Caco-2 (cell line): ENCODE measurements around the gene OR6C76. TPM values are rescaled to one million over a fixed set of nuclear protein-coding genes. Genes with fewer than 3 reads are reported as not detected.
"Not testable (repeated sequence)": the region's sequence is repeated elsewhere in the genome, so short reads cannot be mapped to it uniquely, and the experiment has no call there.

Experiments
- BruUV-seq: library from RNA; stranded (reverse); fragments of 400-500 nt; replicated peaks from 2 replicates; lab custom pipeline; 2021; lab: Mats Ljungman, UMichigan
- CTCF ChIA-PET: fragments of 300-600 bp; sonication (Branson Sonifier 250); formaldehyde crosslinking; loops from one replicate; lab custom pipeline; 2022; ENCODE audit warnings: antibody characterized with exemption; lab: Charles Lee
- POLR2A ChIA-PET: fragments of 300-600 bp; sonication (Branson Sonifier 250); formaldehyde crosslinking; loops from one replicate; lab custom pipeline; 2022; ENCODE audit warnings: antibody characterized with exemption; lab: Charles Lee
- DNase-seq, 2 experiments: peaks; one replicate each; pipeline versions ENCODE4 v3.0.0 to v3.0.0-alpha.2; 2020 to 2022
- H3K27me3 ChIP-seq: replicated peaks from 2 replicates; pipeline ENCODE4 v1.6.0; 2011; ENCODE audit warnings: low read length; ENCODE audit not compliant: control insufficient read depth, insufficient read depth
- H3K36me3 ChIP-seq: 2 replicates; pipeline ENCODE4 v1.5.1; 2011; ENCODE audit warnings: low read length; ENCODE audit not compliant: control insufficient read depth, insufficient read depth
- H3K4me1 ChIP-seq: fragments of 250-450 bp; sonication (Bioruptor Pico); 2 replicates; pipeline ENCODE4 v1.5.1; 2020; ENCODE audit warnings: mild to moderate bottlenecking
- H3K4me3 ChIP-seq: 2 replicates; pipeline ENCODE4 v1.5.1; 2011; ENCODE audit warnings: low read depth, mild to moderate bottlenecking, control low read depth, low read length
- H3K9me3 ChIP-seq: fragments of 250-450 bp; sonication (Bioruptor Pico); 2 replicates; pipeline ENCODE4 v1.5.1; 2020; ENCODE audit warnings: mild to moderate bottlenecking, moderate library complexity
- H3K27ac Mint-ChIP-seq: one replicate; pipeline ENCODE4 v1.8.0; 2022; ENCODE audit warnings: mixed read lengths; ENCODE audit not compliant: unreplicated experiment
- H3K27me3 Mint-ChIP-seq: one replicate; pipeline ENCODE4 v1.8.0; 2022; ENCODE audit warnings: mixed read lengths; ENCODE audit not compliant: insufficient read depth, unreplicated experiment
- H3K36me3 Mint-ChIP-seq: one replicate; pipeline ENCODE4 v1.8.0; 2022; ENCODE audit warnings: mild to moderate bottlenecking, mixed read lengths; ENCODE audit not compliant: insufficient read depth, unreplicated experiment
- H3K4me1 Mint-ChIP-seq: one replicate; pipeline ENCODE4 v1.8.0; 2022; ENCODE audit warnings: low read depth, mixed read lengths; ENCODE audit not compliant: unreplicated experiment
- H3K4me3 Mint-ChIP-seq: one replicate; pipeline ENCODE4 v1.8.0; 2022; ENCODE audit warnings: mild to moderate bottlenecking, moderate library complexity, mixed read lengths; ENCODE audit not compliant: unreplicated experiment
- H3K9me3 Mint-ChIP-seq: one replicate; pipeline ENCODE4 v1.8.0; 2022; ENCODE audit warnings: mixed read lengths; ENCODE audit not compliant: unreplicated experiment
- intact Hi-C: fragments of 100-400 bp; cut with micrococcal nuclease; formaldehyde crosslinking; loops from one replicate; pipeline ENCODE4 v1.10.0; 2022; ENCODE audit not compliant: unreplicated experiment
- total RNA-seq: library from RNA; stranded (reverse); gene quantifications from 2 replicates; pipeline ENCODE4 v1.2.3, GENCODE V29; 2022
- TF ChIP-seq, protein P1 (sequence below), 2 experiments: fragments of 200-600 bp in 1 of 2; IDR thresholded peaks; 1 replicate in 1 of 2; 2 replicates in 1 of 2; pipeline versions ENCODE4 v1.5.1 to v1.8.0; 2011 to 2022; ENCODE audit warnings: antibody characterized with exemption in 1 of 2, control low read depth in 1 of 2, inconsistent platforms in 1 of 2, low read depth in 1 of 2, low read length in 1 of 2, mild to moderate bottlenecking in 1 of 2, moderate library complexity in 1 of 2; ENCODE audit not compliant: insufficient read depth in 1 of 2, severe bottlenecking in 1 of 2, unreplicated experiment in 1 of 2

Gene OR6C76
- total RNA-seq, 1 experiment from 2014 or later = not detected

DNA sequence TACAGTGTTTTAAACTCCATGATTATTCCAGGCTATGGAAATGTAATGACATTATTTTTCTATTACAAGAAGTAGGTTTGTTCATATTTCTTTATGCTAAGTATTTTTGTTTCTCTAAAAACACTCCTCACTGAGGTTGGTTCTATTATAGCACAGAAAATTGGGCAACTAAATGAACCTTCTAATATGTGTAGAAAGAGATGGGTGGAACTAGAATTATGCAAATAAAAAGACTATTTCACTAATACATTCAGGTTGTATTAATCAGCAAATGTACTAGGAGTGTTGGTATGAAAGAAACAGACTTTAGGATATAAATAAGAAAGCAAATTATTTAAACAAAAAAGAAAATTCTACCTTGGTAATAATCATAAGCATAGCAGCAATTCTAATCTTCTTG, 22.8 kb downstream of the OR6C76 start:
- intact Hi-C loops = no loop called here
- TF ChIP-seq, protein P1, sequence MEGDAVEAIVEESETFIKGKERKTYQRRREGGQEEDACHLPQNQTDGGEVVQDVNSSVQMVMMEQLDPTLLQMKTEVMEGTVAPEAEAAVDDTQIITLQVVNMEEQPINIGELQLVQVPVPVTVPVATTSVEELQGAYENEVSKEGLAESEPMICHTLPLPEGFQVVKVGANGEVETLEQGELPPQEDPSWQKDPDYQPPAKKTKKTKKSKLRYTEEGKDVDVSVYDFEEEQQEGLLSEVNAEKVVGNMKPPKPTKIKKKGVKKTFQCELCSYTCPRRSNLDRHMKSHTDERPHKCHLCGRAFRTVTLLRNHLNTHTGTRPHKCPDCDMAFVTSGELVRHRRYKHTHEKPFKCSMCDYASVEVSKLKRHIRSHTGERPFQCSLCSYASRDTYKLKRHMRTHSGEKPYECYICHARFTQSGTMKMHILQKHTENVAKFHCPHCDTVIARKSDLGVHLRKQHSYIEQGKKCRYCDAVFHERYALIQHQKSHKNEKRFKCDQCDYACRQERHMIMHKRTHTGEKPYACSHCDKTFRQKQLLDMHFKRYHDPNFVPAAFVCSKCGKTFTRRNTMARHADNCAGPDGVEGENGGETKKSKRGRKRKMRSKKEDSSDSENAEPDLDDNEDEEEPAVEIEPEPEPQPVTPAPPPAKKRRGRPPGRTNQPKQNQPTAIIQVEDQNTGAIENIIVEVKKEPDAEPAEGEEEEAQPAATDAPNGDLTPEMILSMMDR (IDR thresholded peaks at IDR 0.05; ENCODE audit: insufficient read depth in 1 of 2, low read depth in 1 of 2, low read length in 1 of 2, severe bottlenecking in 1 of 2, unreplicated experiment in 1 of 2) = no peak
- Mint-ChIP-seq H3K4me3 (no peak overlapping the region), H3K27me3 (no peaks in the 10 kb centered on the region), H3K4me1 (peaks cover 8% of the 10 kb centered on the region), H3K9me3 (no peaks in the 10 kb centered on the region), H3K36me3 (no peaks in the 10 kb centered on the region), H3K27ac (no peak overlapping the region)
- Histone ChIP-seq H3K9me3 (no peaks in the 10 kb centered on the region), H3K4me1 (no peaks in the 10 kb centered on the region), H3K27me3 (no peaks in the 10 kb centered on the region), H3K4me3 (no peak overlapping the region), H3K36me3 (no peaks in the 10 kb centered on the region)
- DNase-seq = no peak
- POLR2A ChIA-PET = no interaction called here
- no TSS peak for BruUV-seq
- CTCF ChIA-PET = no interaction called here

DNA sequence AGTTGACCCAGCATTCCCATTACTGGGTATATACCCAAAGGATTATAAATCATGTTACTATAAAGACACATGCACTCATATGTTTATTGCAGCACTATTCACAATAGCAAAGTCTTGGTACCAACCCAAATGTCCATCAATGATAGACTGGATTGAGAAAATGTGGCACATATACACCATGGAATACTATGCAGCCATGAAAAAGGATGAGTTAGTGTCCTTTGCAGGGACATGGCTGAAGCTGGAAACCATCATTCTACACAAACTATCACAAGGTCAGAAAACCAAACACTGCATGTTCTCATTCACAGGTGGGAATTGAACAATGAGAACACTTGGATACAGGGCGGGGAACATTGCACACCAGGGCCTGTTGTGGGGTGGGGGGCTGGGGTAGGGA, 38.9 kb downstream of the OR6C76 start:
- BruUV-seq, H3K4me1 ChIP-seq, H3K36me3 Mint-ChIP-seq, H3K4me1 Mint-ChIP-seq, intact Hi-C loops, POLR2A ChIA-PET, H3K9me3 ChIP-seq, H3K4me3 ChIP-seq, H3K27me3 ChIP-seq, CTCF ChIA-PET, H3K27me3 Mint-ChIP-seq, H3K4me3 Mint-ChIP-seq, H3K27ac Mint-ChIP-seq, H3K36me3 ChIP-seq, DNase-seq: not testable (repeated sequence)
- peaks cover 15% of the 10 kb centered on the region for H3K9me3 Mint-ChIP-seq

DNA sequence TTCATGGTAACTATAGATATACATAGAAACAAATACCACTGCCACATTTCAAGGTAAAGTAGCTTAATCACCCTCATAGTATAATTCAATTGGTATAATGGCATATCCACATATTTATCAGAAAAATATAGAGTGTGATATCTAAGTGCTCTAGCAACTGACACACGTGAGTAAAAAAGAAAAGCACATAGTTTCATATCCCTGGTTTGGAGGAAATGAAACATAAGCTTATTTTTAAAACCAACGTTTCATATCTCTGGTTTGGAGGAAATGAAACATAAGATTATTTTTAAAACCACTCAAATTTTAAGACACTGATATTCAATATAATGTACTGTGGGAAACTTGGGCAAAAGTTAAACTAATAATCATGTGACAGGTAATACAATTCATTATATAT, 41.8 kb downstream of the OR6C76 start:
- no TSS peak for BruUV-seq
- no peaks in the 10 kb centered on the region for H3K36me3 Mint-ChIP-seq
- no peaks in the 10 kb centered on the region for H3K4me1 Mint-ChIP-seq
- ChIA-PET CTCF (no interaction called here), POLR2A (no interaction called here)
- H3K27me3 Mint-ChIP-seq = no peaks in the 10 kb centered on the region
- no peaks in the 10 kb centered on the region for H3K4me1 ChIP-seq
- H3K4me3 ChIP-seq = no peak overlapping the region
- H3K9me3 ChIP-seq = no peaks in the 10 kb centered on the region
- H3K36me3 ChIP-seq = no peaks in the 10 kb centered on the region
- TF ChIP-seq, protein P1 (IDR thresholded peaks at IDR 0.05; ENCODE audit: insufficient read depth in 1 of 2, low read depth in 1 of 2, low read length in 1 of 2, severe bottlenecking in 1 of 2, unreplicated experiment in 1 of 2) = no peak
- no peak for DNase-seq
- H3K4me3 Mint-ChIP-seq = no peak overlapping the region
- intact Hi-C loops = no loop called here
- H3K27me3 ChIP-seq = no peaks in the 10 kb centered on the region; the same call in 1 of the 2 replicates
- H3K27ac Mint-ChIP-seq = no peak overlapping the region
- no peaks in the 10 kb centered on the region for H3K9me3 Mint-ChIP-seq

DNA sequence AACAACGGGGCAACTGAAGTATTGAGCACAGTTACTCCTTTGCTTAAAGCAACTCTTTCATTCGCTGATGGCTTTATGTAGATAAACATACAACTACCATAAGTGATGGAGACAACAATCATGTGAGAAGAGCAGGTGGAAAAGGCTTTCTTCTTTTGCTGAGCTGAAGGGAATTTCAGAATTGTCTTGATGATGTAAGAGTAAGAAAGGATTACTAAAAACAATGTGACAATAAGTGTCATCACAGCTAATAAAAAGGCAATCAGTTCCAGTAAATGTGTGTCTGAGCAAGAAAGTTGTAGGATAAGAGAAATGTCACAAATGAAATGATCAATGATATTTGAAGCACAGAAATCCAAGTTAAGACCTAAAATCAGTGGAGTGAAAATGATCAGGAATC, 43.2 kb downstream of the OR6C76 start:
- ChIA-PET POLR2A (no interaction called here), CTCF (no interaction called here)
- H3K9me3 ChIP-seq = no peaks in the 10 kb centered on the region
- TF ChIP-seq, protein P1 (IDR thresholded peaks at IDR 0.05; ENCODE audit: insufficient read depth in 1 of 2, low read depth in 1 of 2, low read length in 1 of 2, severe bottlenecking in 1 of 2, unreplicated experiment in 1 of 2) = no peak
- no peaks in the 10 kb centered on the region for H3K36me3 ChIP-seq
- intact Hi-C loops = no loop called here
- no TSS peak for BruUV-seq
- no peak overlapping the region for H3K27ac Mint-ChIP-seq
- no peaks in the 10 kb centered on the region for H3K36me3 Mint-ChIP-seq
- no peak overlapping the region for H3K4me3 Mint-ChIP-seq
- H3K4me3 ChIP-seq = no peak overlapping the region
- H3K4me1 ChIP-seq = no peaks in the 10 kb centered on the region
- H3K4me1 Mint-ChIP-seq = no peaks in the 10 kb centered on the region
- H3K9me3 Mint-ChIP-seq = no peaks in the 10 kb centered on the region
- no peaks in the 10 kb centered on the region; the same call in 1 of the 2 replicates for H3K27me3 ChIP-seq
- H3K27me3 Mint-ChIP-seq = no peaks in the 10 kb centered on the region
- no peak for DNase-seq
